Activated gamma-delta T cell treated with anti-CD3 and anti-CD28 coated beads, Interleukin-2, amount 50 U/mL, for 16 hours (primary cell): ENCODE measurements around the gene DSG3.
"Not testable (repeated sequence)": the region's sequence is repeated elsewhere in the genome, so short reads cannot be mapped to it uniquely, and the experiment has no call there.

Source experiments
- DNase-seq: peaks from one replicate; pipeline ENCODE4 v3.0.0-alpha.2; 2020; ENCODE audit warnings: low read depth

Gene DSG3

GRCh38 chr18:31491586-31491985 is 44.0 kb downstream of the DSG3 start:
- DNase-seq: no peak

GRCh38 chr18:31492671-31493070 is 45.1 kb downstream of the DSG3 start:
- no peak for DNase-seq

- DNase-seq: no peak
These were observed 45.6 kb downstream of the DSG3 start for GRCh38 chr18:31493171-31493570.

- DNase-seq: no peak
These were observed 46.4 kb downstream of the DSG3 start for GRCh38 chr18:31493941-31494340.

GRCh38 chr18:31494705-31495244 is 47.2 kb downstream of the DSG3 start:
- DNase-seq: not testable (repeated sequence)

- no peak for DNase-seq
These were observed 49.9 kb downstream of the DSG3 start for GRCh38 chr18:31497404-31497835.

- DNase-seq: no peak
These were observed 50.5 kb downstream of the DSG3 start, which contains the start of gene DSG2 for GRCh38 chr18:31497836-31498573. Gene DSG2, plus strand, starts transcription at chr18:31498177. Its CDS starts 75 bp downstream, at chr18:31498252.

DNA sequence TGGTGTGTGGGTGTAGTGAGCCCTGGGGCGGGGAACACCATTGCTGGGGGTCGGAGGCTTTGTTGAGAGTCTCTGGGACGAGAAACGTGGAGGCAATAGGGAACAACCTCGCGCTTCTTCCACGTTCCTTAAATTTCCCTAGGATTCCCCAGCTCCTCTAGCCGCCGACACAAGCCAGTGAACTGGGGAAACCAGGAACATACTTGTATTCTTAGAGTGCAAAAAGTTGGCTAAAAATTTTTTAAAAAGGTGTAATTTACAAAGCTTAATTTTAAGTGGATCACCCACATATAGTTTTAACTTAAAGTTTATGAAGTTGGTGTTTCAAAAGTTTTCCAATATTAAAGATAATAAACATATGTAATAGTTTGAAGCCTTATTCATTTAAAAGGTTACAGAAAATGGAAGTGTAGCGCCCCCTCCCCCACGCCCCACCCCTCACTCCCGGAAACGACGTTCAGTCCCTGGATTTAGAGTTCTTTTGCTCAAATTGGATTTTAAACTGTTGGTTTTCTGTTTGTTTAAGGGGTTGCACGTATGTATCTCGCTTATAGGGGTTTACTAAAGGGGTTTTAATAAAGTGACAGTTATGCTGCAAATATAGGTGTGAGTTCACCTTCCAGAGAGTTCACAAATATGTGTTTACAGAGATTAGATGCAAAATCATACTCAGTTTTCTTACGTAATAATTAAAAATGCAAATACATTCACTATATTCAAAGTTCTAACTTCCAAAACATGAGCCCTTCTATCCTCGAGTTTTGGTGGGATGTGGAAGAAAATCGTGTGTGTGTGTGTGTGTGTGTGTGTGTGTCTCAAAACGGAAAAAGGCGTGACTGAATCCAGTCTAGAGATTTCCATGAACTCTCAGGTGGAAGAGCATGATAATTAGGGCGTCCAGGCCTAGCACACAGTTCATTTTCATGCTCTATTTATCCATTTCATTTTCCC is 51.3 kb downstream of the DSG3 start:
- DNase-seq: no peak

DNA sequence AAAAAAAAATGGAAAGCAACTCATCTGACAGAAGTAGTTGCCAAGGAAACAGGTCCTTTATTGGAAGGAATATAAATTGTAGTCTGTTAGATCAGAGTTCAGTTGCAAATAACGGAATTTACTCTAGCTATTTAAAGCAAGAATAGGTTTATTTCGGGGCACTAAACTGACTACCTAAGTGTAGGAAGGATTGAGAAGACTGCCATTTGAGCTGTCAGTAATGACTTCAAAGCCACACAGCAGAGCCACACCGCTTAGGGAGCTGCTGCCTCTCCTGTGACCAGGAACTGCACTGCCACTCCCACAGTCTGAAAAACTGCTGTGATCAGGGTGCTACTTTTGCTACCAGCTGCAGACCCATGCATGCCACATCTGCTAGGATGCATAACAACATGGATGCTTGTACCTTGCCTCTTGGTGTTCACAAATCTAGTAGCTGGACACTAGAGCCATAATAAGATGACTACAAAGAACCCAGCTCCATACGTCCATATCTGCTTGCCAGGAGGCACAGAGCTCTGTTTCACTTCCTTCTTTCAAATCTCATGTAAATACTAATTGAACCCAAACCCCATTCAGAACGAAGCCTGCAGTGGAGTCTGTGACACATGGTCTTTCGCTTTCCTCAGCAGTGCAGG is 52.6 kb downstream of the DSG3 start:
- no peak for DNase-seq

GRCh38 chr18:31503011-31503410 is 55.5 kb downstream of the DSG3 start:
- no peak for DNase-seq

DNA sequence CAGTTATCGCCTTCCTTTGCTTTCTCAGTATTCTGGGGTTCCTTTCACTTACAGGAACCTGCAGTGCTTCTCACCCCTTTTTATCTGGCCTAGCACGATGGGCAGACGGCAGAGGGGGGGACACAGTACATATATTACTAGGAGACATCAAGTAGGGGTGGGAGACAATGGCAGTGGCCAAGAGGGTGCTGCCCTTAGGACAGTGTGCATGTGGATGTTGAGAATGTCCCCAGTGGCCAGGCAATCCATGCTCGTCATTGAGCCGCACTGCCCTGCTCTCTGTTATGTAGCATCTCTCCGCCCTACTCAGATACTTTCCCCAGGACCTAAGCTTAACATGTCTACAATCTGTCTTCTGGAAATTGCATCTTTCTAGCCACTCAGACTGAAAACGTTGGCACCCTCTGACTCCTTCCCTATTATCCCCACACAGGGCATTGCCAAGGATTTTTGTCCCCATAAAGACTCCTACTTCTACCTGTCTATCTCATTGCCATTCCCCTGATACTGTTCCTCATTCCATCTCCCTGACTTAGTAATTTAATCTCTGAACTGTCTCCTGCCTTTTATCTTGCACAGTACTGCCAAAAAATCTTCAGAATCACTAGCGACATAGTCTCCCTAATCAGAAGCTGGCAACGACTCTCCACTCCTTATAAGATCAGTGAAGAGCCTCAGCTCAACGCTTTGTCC is 57.1 kb downstream of the DSG3 start:
- DNase-seq: no peak

DNA sequence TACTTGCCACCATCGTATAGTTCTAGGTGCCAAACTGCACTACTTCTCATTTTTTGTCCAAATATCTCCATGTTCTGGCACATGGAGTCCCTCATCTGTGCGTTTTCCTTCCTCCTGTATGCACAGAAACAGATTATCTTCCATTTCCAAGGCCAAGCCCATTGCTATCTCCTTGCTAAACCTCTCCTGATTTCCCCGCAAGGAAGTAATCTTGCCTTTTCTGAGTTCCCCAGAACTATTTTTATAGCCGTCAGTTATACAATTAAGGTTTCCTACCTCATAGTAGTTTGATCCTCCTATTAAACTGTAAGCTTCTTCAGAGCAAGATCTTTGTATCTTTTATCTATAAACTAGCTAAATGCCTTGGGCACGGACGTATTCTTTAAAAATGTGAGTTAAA is 57.6 kb downstream of the DSG3 start:
- no peak for DNase-seq

DNA sequence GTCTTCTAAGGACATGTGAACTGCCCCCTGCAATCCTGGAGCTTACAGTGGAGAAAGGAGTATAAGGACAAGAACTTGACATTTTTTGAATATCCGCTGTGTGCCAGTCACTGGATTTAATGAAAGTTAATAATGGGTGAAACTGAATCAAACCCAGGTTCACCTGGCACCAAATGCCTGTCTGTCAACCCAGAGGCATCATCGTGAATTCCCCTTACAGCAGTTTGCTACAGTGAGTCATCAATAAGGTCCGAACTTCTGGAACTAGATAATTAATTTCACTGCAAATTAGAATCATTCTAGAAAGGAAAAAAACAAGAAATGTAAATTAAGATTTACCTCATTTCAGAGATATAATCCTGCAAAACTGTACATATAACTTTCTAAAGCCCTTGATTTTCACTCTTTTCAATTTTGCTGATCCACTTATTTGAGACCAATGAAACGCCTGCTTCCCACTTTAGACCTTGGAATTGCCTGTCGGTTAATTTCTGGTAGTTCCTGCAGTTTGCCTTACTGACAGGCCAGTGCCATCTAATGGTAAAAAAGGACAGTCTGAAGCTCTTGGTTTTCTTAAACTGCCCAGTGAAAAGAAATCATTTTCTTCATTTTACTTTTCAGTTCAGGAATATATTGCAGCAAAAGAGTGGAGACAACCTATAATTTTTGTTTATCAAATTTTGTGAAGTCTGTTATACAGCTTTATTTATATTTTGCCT is 58.6 kb downstream of the DSG3 start:
- DNase-seq: no peak

DNA sequence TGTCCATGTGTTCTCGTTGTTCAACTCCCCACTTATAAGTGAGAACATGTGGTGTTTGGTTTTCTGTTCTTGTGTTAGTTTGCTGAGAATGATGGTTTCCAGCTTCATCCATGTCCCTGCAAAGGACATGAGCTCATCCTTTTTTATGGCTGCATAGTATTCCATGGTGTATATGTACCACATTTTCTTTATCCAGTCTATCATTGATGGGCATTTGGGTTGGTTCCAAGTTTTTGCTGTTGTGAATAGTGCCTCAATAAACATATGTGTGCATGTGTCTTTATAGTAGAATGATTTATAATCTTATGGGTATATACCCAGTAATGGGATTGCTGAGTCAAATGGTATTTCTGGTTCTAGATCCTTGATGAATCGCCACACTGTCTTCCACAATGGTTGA is 59.6 kb downstream of the DSG3 start:
- not testable (repeated sequence) for DNase-seq

DNA sequence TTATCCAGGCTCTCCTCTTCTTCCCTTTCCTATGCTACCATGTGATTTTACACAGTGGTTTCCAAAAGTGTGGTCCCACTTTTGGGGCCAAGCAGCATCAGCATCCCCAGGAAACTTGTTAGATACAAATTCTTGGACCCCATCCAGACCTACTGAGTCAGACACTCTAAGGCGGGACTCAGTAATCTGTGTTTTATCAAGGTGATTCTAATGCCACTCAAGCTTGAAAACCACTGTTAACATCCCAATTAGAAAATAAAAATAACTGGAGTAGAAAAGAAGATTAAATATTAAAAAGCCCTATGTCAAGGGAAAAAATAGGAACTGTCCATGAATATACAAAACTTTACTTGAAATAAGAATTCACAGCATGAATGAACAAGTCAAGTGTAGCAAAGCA is 61.2 kb downstream of the DSG3 start:
- DNase-seq: no peak

DNA sequence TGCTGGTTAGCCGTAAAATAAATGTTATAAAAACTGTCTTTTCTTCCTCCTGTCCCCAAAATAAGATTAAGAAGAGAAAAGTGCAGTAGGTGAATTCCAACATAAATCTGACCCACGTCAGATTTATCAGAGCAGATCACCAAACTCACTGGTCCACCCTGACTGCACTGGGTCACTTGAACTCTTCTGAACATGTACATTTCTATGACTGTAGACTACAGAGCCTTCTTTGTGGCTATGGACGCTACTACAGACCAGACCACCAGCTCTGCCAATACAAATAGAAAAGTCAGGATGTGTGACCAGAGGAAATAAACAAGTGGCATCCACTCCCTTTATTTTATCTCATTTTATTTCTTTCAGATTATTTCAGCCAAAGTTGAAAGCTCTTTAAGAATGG is 62.0 kb downstream of the DSG3 start:
- no peak for DNase-seq

DNA sequence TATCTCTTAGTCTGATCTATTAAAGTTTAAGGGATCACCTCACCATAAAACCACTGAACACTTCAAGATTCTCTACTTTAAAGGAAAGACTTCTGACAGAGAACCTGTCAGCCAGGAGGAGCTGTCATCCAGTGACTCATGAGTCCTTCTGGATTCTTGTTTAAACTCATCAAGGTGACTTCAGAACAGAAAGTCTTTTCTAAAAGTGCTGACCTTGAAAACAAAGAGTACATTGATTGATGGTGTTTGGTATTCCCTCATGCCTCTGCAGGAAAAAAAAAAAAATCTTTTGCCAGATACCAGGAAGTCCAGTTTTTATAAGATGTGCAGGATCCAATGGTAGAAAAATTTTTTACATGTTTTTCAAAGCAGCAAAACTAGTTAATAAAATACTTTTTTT is 62.8 kb downstream of the DSG3 start:
- DNase-seq: no peak

GRCh38 chr18:31511098-31511497 is 63.6 kb downstream of the DSG3 start:
- no peak for DNase-seq

GRCh38 chr18:31512203-31512764 is 64.7 kb downstream of the DSG3 start:
- DNase-seq: no peak

GRCh38 chr18:31513189-31513935 is 65.8 kb downstream of the DSG3 start:
- no peak for DNase-seq
